HEK293 (cell line): ENCODE results near the gene AJUBA.

ENCODE experiments used
- REPIN1 ChIP-seq: fragments of 450-650 bp; formaldehyde crosslinking; IDR thresholded peaks from 2 replicates; pipeline ENCODE4 v1.5.1; 2017; ENCODE audit warnings: missing biosample characterization, missing genetic modification characterization, low read depth
- TF ChIP-seq, protein P1 (sequence below): fragments of 450-650 bp; formaldehyde crosslinking; IDR thresholded peaks from 2 replicates; pipeline ENCODE4 v1.5.1; 2016; ENCODE audit warnings: missing biosample characterization, missing genetic modification characterization

GRCh38 chr14:22929104-22929960 is 53.0 kb downstream of the AJUBA start, which contains the start of gene PRMT5:
- TF ChIP-seq, protein P1, sequence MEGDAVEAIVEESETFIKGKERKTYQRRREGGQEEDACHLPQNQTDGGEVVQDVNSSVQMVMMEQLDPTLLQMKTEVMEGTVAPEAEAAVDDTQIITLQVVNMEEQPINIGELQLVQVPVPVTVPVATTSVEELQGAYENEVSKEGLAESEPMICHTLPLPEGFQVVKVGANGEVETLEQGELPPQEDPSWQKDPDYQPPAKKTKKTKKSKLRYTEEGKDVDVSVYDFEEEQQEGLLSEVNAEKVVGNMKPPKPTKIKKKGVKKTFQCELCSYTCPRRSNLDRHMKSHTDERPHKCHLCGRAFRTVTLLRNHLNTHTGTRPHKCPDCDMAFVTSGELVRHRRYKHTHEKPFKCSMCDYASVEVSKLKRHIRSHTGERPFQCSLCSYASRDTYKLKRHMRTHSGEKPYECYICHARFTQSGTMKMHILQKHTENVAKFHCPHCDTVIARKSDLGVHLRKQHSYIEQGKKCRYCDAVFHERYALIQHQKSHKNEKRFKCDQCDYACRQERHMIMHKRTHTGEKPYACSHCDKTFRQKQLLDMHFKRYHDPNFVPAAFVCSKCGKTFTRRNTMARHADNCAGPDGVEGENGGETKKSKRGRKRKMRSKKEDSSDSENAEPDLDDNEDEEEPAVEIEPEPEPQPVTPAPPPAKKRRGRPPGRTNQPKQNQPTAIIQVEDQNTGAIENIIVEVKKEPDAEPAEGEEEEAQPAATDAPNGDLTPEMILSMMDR (tag by site-specific recombination): no peak
- 0 out of 2 replicates have a peak, but pooled peaks have one; percentile 75 for TF ChIP-seq REPIN1 (tag by site-specific recombination)
